Bladder microvascular endothelial cell (primary cell): Measurements from ENCODE around the gene SMIM8. TPM values are rescaled to one million over a fixed set of nuclear protein-coding genes. Genes with fewer than 3 reads are reported as not detected.

Experiments used
- total RNA-seq: library from RNA; depleted of rRNA; stranded (reverse); fragments of >200 nt; gene quantifications from 2 replicates; pipeline ENCODE4 v1.2.3, GENCODE V29; 2014

SMIM8 gene
- total RNA-seq = 2.1 and 3.6 TPM in 2 replicates

GRCh38 chr6:87322304-87323212 is at the start of gene SMIM8:
SMIM8 (plus strand) TSS chr6:87322588; CDS start chr6:87337032, 14,444 bp downstream.

GRCh38 chr6:87344731-87345130 is 22.3 kb downstream of the SMIM8 start, which contains the start of gene C6orf163:
C6orf163 (plus strand) TSS chr6:87344813; CDS start chr6:87345100, 287 bp downstream.

Other genes with a start within 250 kb of the SMIM8 start
- gene CGA, start 227.5 kb upstream of the SMIM8 start, total RNA-seq = not detected in 2 replicates
- 10.0 and 34.7 TPM in 2 replicates for gene ZNF292, start 167.0 kb upstream of the SMIM8 start, total RNA-seq
- gene GJB7, start 6.7 kb downstream of the SMIM8 start, total RNA-seq = not detected in 2 replicates
- 0.65 and 1.3 TPM in 2 replicates for gene C6orf163, start 22.2 kb downstream of the SMIM8 start, total RNA-seq
- gene CFAP206, start 85.4 kb downstream of the SMIM8 start, total RNA-seq = not detected in 2 replicates
- gene SLC35A1, start 150.4 kb downstream of the SMIM8 start, total RNA-seq = 11.7 and 30.1 TPM in 2 replicates